Hepatocyte (in vitro differentiated cells): ENCODE data around the gene SMIM20. TPM values are rescaled to one million over a fixed set of nuclear protein-coding genes. Genes with fewer than 3 reads are reported as not detected.

Experiments
- DNase-seq: peaks from one replicate; pipeline ENCODE4 v3.0.0-alpha.2; 2016; ENCODE audit warnings: low spot score
- H2AFZ ChIP-seq: fragments of 200-600 bp; sonication (generic); 2 replicates; pipeline ENCODE4 v1.6.0; 2016; ENCODE audit warnings: antibody characterized with exemption, mild to moderate bottlenecking
- H3K27ac ChIP-seq: fragments of 200-600 bp; sonication (generic); 2 replicates; pipeline ENCODE4 v1.5.1; 2016; ENCODE audit warnings: mild to moderate bottlenecking
- H3K27me3 ChIP-seq: fragments of 200-600 bp; sonication (generic); 2 replicates; pipeline ENCODE4 v1.6.1; 2016
- H3K36me3 ChIP-seq: fragments of 200-600 bp; sonication (generic); replicated peaks from 2 replicates; pipeline ENCODE4 v1.5.1; 2016; ENCODE audit warnings: low read depth; ENCODE audit not compliant: insufficient read depth
- H3K4me1 ChIP-seq: fragments of 200-600 bp; sonication (generic); 2 replicates; pipeline ENCODE4 v1.5.1; 2016; ENCODE audit warnings: mild to moderate bottlenecking, moderate library complexity; ENCODE audit not compliant: insufficient read depth
- H3K4me2 ChIP-seq: fragments of 200-600 bp; sonication (generic); 2 replicates; pipeline ENCODE4 v1.6.0; 2016
- H3K4me3 ChIP-seq: fragments of 200-600 bp; sonication (generic); 2 replicates; pipeline ENCODE4 v1.5.1; 2016; ENCODE audit warnings: mild to moderate bottlenecking
- H3K79me2 ChIP-seq: fragments of 200-600 bp; sonication (generic); 2 replicates; pipeline ENCODE4 v1.6.0; 2017; ENCODE audit warnings: mild to moderate bottlenecking
- H3K9me2 ChIP-seq: fragments of 200-600 bp; sonication (generic); replicated peaks from 2 replicates; pipeline ENCODE4 v1.6.0; 2017; ENCODE audit warnings: mild to moderate bottlenecking; ENCODE audit not compliant: insufficient read depth
- H3K9me3 ChIP-seq: fragments of 200-600 bp; sonication (generic); 2 replicates; pipeline ENCODE4 v1.5.1; 2016; ENCODE audit warnings: low read depth, mild to moderate bottlenecking
- H4K20me1 ChIP-seq: fragments of 200-600 bp; sonication (generic); 2 replicates; pipeline ENCODE4 v1.6.0; 2016; ENCODE audit warnings: mild to moderate bottlenecking; ENCODE audit not compliant: insufficient read depth, poor library complexity, severe bottlenecking
- EZH2 ChIP-seq: fragments of 200-600 bp; sonication (generic); IDR thresholded peaks from 2 replicates; pipeline ENCODE4 v1.6.1; 2016; ENCODE audit warnings: antibody characterized with exemption, mild to moderate bottlenecking, borderline replicate concordance
- EZH2phosphoT487 ChIP-seq: fragments of 200-600 bp; sonication (generic); IDR thresholded peaks from one replicate; pipeline ENCODE4 v1.6.1; 2018; ENCODE audit warnings: antibody characterized with exemption, mild to moderate bottlenecking, low read depth, moderate library complexity; ENCODE audit not compliant: unreplicated experiment, severe bottlenecking
- WGBS: methylation state at CpG from one replicate; pipeline ENCODE4 v1.1.6; 2016; ENCODE audit warnings: low lambda C conversion rate; ENCODE audit errors: missing lambda C conversion rate; 5-methylcytosine and 5-hydroxymethylcytosine counted together
- polyA plus RNA-seq: library from polyadenylated mRNA; unstranded; fragments of >200 nt; fragmentation: Nextera tagmentation; extraction: Ambion mirVana; gene quantifications from 2 replicates; pipeline ENCODE4 v1.2.1, GENCODE V29; 2016
- total RNA-seq: library from RNA; depleted of rRNA; stranded (reverse); fragments of >200 nt; gene quantifications from 2 replicates; pipeline ENCODE4 v1.2.3, GENCODE V29; 2014
- TF ChIP-seq, protein P1 (sequence below): fragments of 200-600 bp; sonication (generic); IDR thresholded peaks from 2 replicates; pipeline ENCODE4 v1.5.1; 2016; ENCODE audit warnings: antibody characterized with exemption, mild to moderate bottlenecking; ENCODE audit not compliant: poor library complexity

The SMIM20 gene
- total and polyA plus RNA-seq, 2 experiments from 2014 or later, result 54.5 to 55.8 TPM

DNA sequence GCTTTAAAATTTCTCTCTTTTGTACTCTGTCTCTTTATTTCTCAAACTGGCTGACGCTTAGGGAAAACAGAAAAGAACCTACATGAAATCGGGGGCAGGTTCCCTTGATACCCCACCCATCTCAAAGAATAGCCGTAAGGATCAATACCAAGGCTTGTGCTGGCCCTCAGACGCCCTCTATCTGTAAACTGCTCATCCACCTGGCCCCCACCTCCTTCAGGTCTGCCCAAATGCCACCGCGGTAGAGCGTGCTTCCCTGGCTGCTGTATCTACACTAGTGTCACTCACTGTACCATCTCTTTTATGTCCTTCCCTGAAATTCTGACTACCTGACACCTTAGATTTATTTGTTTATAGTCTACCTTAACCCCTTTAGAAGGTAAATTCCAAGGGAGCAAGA is 62.8 kb downstream of the SMIM20 start:
- H3K79me2 ChIP-seq, result no peaks in the 10 kb centered on the region
- H3K27ac ChIP-seq, result no peak overlapping the region
- DNase-seq, result no peak
- 80% methylated on average over 7 of the region's 7 CpGs for WGBS
- no peaks in the 10 kb centered on the region for H4K20me1 ChIP-seq
- no peaks in the 10 kb centered on the region for H3K4me1 ChIP-seq
- H3K4me2 ChIP-seq, result no peak overlapping the region
- H3K27me3 ChIP-seq, result no peaks in the 10 kb centered on the region
- no peaks in the 10 kb centered on the region for H3K9me2 ChIP-seq
- H3K9me3 ChIP-seq, result no peaks in the 10 kb centered on the region
- no peak overlapping the region for H2AFZ ChIP-seq
- TF ChIP-seq, protein P1, sequence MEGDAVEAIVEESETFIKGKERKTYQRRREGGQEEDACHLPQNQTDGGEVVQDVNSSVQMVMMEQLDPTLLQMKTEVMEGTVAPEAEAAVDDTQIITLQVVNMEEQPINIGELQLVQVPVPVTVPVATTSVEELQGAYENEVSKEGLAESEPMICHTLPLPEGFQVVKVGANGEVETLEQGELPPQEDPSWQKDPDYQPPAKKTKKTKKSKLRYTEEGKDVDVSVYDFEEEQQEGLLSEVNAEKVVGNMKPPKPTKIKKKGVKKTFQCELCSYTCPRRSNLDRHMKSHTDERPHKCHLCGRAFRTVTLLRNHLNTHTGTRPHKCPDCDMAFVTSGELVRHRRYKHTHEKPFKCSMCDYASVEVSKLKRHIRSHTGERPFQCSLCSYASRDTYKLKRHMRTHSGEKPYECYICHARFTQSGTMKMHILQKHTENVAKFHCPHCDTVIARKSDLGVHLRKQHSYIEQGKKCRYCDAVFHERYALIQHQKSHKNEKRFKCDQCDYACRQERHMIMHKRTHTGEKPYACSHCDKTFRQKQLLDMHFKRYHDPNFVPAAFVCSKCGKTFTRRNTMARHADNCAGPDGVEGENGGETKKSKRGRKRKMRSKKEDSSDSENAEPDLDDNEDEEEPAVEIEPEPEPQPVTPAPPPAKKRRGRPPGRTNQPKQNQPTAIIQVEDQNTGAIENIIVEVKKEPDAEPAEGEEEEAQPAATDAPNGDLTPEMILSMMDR, result no peak
- TF ChIP-seq EZH2phosphoT487 (no peak), EZH2 (no peak)
- H3K4me3 ChIP-seq, result no peak overlapping the region
- H3K36me3 ChIP-seq, result no peaks in the 10 kb centered on the region

DNA sequence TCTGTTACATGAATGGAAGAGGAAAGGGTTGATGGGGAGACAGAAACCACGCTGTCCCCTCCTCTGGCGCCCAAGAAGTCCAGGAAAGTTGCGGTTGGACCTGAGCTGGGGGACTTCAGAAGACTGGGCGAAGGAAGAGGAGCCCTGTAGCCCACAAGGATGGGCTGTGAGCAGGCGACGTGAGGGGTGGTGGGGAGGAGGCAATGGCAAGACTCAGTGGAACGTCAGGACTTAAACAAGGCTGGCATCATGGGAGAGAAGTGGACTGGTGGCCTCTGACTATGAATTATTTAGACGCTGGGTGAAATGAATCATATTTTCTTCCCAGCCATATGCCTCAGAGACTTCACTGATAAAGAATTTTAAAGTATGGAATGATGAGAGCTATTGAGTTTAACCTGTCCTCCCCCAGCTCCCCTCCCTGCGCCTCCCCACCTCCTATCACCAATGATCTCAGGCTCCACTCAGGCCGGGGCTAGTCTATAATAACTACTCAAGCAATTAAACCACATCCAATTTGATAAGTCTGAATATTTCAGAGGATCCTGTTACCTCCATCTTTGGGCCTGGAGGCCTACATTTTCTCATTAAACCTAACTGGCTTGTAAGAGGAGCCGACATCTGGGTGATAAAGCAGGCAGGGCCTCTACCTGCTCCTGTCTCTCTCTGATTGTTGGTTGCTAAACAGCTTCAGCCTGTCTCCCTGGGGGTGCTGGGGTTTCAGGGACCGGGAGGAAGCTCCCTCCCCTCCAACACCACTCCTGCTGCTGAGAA is 63.6 kb downstream of the SMIM20 start:
- 79% methylated on average over 12 of the region's 12 CpGs for WGBS
- Histone ChIP-seq H3K4me1 (no peaks in the 10 kb centered on the region), H3K36me3 (no peaks in the 10 kb centered on the region), H3K9me2 (no peaks in the 10 kb centered on the region), H3K27me3 (no peaks in the 10 kb centered on the region), H3K27ac (no peak overlapping the region), H3K9me3 (no peaks in the 10 kb centered on the region), H3K4me2 (no peak overlapping the region), H3K79me2 (no peaks in the 10 kb centered on the region), H3K4me3 (no peak overlapping the region), H2AFZ (no peak overlapping the region), H4K20me1 (no peaks in the 10 kb centered on the region)
- DNase-seq, result no peak
- no peak for TF ChIP-seq EZH2phosphoT487
- no peak for TF ChIP-seq EZH2
- TF ChIP-seq, protein P1, result no peak

DNA sequence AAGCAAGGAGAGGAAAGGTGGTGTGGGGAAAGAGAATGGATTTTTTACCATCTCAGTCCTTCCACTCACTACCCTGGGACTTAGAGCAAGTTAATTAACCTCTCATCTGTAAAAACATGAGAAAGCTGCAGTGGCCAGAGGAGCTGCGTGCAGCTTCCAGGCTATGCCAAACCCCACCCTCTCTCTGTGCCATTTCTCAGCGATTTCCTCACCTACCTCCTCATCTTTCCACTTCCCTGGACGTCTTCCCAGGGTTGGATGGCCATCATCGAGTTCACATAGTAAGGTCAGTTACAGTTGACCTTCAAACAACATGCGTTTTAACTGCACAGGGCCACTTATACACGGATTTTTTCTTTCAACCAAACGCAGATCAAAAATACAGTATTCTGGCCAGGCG is 64.3 kb downstream of the SMIM20 start:
- Histone ChIP-seq H3K9me3 (no peaks in the 10 kb centered on the region), H3K79me2 (no peaks in the 10 kb centered on the region), H4K20me1 (no peaks in the 10 kb centered on the region), H3K27me3 (no peaks in the 10 kb centered on the region), H3K9me2 (no peaks in the 10 kb centered on the region), H3K4me1 (no peaks in the 10 kb centered on the region), H2AFZ (no peak overlapping the region), H3K36me3 (no peaks in the 10 kb centered on the region), H3K4me3 (no peak overlapping the region), H3K4me2 (no peak overlapping the region), H3K27ac (no peak overlapping the region)
- TF ChIP-seq EZH2 (no peak), EZH2phosphoT487 (no peak)
- TF ChIP-seq, protein P1, result no peak
- no peak for DNase-seq
- WGBS, result 81% methylated on average over 8 of the region's 8 CpGs

Other genes starting within 250 kb of the SMIM20 start
- 40.7 and 56.2 TPM in 2 replicates for gene SEL1L3, start 51.2 kb upstream of the SMIM20 start, total RNA-seq
- gene SEL1L3, start 51.2 kb upstream of the SMIM20 start, polyA plus RNA-seq, result 9.0 and 13.7 TPM in 2 replicates